Stimulated activated naive CD4-positive, alpha-beta T cell treated with Interleukin-2 at 50 U/mL for 16 hours (primary cell): Measurements from ENCODE around the gene MYH10.
"Not testable (repeated sequence)": the region's sequence is repeated elsewhere in the genome, so short reads cannot be mapped to it uniquely, and the experiment has no call there.

Experiments
- DNase-seq: peaks from one replicate; lab custom pipeline; 2025; lab: John Stamatoyannopoulos, UW

Gene MYH10

GRCh38 chr17:8630227-8630801 is at the start of gene MYH10:
TSS of gene MYH10 (minus strand) at chr17:8630725. CDS start at chr17:8623246, 7,479 bp downstream.
- DNase-seq = no peak

DNA sequence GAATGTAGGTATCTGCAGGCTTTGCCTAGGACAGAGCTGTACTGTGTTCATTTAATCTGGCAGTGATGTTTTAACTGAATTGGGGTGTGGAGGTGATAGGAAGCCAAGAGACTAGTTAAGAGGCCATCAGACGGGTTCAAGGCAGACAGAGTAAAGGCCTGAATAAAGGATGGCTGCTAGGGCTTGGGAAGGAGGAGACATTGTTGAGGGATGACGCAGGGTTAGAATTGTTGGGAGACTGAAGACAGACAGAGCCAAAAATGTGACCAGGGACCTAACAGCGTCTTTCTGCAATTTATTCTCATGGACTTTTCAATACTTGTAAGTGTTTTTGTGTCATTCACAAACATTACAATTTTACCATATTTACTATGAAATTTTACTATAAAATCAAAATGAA is 48.6 kb upstream of the MYH10 start:
- no peak for DNase-seq

GRCh38 chr17:8675306-8675705 is 44.8 kb upstream of the MYH10 start:
- no peak for DNase-seq

GRCh38 chr17:8674344-8675305 is 44.1 kb upstream of the MYH10 start:
- DNase-seq = no peak

DNA sequence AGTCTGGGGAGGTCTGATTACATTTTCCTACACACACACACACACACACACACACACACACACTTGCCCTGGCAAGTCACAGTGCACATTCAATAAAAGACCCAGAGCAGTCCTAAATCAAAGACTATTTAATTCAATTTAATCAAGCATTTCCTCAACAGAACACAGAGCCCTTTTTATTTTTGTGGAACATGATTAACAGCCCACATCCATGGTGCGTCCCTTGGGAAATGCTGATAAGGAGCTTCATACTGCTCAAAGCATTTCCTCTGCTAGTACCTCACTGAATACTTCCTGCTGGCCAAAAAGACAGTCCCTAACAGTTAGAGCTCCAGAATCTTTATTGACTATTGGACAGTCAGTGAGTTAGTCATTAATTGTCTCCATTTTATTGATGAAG is 43.1 kb upstream of the MYH10 start:
- no peak for DNase-seq

DNA sequence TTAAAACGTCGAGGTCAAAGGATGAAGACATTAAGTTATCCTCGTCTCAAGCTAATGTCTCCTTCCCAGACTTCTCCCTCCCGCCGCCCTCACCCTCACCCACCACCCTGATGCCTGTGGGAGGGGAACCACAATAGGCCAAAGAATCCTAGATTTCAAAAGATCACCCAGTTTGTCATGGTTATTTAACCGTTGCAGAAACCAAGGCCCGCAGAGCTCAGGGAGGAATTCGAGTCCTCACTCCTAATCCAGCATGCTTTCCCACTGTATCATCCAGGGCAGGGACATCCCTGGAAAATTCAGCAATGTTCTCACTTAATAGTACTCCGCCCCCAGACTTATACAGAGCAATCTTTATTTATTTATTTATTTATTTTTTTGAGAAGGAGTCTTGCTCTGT is 41.8 kb upstream of the MYH10 start:
- no peak for DNase-seq

DNA sequence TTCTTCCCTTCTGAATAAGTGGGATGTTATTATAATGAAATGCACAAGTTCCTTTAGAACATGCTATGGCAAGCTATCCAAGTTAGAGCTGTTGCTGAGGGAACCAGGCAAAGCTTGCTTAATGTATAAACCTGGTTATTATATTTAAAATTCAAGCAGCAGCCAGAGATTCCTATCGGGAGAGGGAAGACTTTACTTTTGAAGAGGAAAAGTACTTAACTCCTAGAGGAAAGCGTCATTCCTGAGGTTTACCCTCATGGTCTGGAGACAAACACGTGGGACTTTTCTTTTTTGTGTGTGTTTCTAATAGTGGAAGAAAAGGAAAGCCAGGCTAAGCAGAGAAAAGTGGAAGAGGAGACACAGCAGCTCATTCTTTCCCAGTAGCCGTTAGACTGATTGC is 39.9 kb upstream of the MYH10 start:
- no peak for DNase-seq

DNA sequence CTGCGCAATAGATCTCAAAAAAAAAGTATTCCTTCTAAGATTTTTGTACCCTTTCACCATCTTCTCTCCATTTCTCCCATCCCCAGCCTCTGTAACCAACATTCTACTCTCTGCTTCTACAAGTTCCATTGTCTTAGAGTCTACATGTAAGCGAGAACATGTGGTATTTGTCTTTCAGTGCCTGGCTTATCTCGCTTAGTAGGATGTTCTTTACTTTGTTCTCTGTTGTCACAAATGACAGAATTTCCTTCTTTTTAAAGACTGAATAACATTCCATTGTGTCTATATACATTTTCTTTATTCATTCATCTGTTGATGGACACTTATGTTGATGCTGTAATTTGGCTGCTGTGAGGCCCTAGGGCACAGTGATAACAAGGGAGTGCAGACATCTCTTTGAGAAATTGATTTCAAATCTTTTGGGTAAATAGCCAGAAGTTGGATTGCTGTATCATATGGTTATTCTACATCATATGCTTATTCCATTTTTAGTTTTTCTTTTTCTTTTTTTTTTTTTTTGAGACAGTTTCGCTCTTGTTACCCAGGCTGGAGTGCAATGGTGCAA is 37.7 kb upstream of the MYH10 start:
- no peak for DNase-seq

- DNase-seq = no peak
Measured at GRCh38 chr17:8667421-8667820, 36.9 kb upstream of the MYH10 start.

- DNase-seq = no peak
Measured at GRCh38 chr17:8665684-8666083, 35.2 kb upstream of the MYH10 start.

DNA sequence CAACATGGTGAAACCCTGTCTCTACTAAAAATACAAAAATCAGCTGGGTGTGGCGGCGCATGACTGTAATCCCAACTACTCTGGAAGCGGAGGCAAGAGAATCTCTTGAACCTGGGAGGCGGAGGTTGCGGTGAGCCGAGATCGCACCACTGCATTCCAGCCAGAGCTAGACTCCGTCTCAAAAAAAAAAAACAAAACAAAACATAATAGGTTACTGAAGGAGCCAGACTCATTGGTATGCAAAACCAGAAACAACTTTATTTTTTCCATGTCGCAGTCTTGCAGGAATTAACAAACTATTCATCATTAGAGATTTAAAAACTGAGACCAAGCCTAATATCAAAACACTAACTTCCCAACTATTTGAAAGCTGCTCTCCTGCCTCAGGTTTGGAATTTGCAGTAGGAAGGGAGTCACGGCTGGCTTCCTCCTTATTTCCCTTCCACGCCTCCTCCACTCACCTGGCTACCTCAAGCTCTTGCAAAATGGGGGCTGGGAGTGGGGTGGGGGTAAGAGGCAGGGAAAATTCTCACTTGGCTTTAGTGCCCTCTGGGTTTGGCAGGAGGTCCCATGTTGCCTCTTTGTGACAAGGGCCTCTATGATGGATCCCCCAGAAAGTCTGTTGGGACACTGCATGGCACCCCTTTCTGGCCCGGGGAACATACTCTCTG is 34.1 kb upstream of the MYH10 start:
- no peak for DNase-seq

- no peak for DNase-seq
Measured at GRCh38 chr17:8662973-8663372, 32.4 kb upstream of the MYH10 start.

DNA sequence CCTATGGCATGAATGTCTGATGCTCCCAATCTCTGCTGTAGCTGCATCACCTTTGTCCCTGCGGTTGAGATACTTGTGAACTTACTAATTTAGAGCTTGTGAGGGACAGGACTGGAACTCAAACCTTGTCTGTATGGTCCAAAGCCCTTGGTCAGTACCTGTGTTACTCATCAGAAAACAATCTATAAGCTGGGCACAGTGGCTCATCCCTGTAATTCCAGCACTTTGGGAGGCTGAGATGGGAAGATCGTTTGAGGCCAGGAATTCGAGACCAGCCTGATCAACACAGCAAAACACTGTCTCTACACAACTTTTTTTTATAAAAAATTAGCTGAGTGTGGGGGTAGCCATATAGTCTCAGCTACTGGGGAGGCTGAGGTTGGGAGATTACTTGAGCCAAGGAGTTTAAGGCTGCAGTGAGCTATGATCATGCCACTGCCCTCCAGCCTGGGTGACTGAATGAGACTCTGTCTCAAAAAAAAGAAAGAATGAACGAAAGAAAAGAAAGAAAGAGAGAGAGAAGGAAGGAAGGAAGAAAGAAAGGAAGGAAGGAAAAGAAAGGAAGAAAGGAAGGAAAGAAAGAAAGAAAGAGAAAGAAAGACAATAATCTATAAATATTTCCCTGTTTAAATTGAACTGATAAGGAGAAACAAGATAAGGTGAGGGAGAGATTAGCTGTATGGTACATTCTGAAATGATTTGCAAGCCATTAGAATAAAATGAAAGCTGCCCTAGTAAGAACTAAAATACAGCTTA is 31.7 kb upstream of the MYH10 start:
- no peak for DNase-seq

- not testable (repeated sequence) for DNase-seq
Measured at GRCh38 chr17:8660709-8661108, 30.2 kb upstream of the MYH10 start.

DNA sequence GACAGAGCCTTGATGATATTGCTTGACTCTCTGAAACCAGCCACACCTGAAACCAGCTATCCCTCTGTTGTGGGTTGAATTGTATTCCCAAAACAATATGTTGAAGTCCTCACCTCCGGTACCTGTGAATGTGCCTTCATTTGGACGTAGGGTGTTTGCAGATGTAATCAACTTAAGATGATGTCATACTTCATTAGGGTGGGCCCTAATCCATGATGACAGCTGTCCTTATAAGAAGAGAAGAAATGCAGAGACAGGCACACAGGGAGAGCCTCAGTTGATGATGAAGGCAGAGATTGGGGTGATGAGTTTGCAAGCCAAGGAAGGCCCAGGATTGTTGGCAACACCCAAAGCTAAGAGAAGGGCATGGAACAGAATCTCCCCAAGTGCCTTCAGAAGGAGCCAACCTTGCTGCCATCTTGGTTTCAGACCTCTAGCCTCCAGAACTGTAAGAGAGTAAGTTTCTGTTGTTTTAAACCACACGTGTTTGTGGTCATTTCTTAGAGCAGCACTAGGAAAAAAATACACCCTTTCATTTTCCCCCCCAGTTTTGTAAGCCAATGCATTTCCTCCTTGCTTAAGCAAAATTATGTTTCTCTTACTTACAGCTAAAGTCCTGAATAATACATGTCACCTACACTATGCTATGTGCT is 29.4 kb upstream of the MYH10 start:
- no peak for DNase-seq

- no peak for DNase-seq
Measured at GRCh38 chr17:8658810-8659209, 28.3 kb upstream of the MYH10 start.

DNA sequence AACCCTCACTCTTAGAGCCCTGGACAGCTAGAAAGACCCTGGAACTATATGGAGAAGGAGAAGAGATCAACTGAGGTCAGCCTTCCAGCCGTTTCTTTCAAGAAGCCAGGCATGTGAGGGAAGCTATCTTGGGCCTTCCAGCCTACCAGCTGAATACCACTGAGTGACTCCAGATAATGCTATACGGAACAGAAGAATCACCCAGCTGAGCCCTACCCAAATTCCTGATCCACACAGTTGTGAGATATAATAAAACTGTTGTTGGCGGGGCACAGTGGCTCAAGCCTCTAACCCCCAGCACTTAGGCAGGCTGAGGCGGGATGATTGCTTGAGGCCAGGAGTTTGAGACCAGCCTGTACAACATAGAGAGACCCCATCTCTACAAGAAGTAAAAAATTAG is 26.2 kb upstream of the MYH10 start:
- no peak for DNase-seq

- no peak for DNase-seq
Measured at GRCh38 chr17:8654822-8655221, 24.3 kb upstream of the MYH10 start.

DNA sequence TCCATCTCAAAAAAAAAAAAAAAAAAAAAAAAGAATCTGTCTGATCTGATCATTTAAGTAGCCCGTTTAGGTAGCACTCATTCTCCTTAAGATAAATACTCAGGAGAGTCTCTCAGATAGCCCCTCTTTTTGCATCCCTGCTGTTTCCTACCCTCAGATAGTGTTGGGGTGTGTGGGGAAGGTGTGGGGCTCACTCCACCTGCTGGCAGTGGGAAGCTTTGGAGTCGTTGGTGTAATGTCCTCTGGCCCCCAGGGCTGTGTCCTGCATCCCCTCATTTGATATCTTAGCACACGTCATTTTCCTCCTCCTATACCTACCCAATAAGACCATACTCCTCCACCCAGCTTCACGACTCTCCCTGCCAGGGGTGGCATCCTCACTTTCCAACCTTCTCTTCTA is 20.5 kb upstream of the MYH10 start:
- DNase-seq = no peak

DNA sequence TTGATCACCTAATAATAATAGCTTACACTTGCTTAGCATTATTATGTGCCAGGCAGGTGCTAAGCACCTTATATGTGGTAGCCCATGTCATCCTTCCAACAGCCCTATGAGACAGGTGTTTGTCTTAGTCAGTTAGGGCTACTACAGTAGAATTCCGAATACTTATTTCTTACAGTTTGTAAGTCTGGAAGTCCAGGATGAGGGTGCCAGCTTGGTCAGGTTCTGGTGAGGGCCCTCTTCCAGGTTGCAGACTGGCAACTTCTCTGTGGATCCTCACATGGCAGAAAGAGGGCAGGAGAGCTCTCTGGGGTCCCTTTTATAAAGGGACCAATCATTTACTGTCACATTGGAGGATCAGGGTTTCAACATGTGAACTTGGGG is 19.6 kb upstream of the MYH10 start:
- no peak for DNase-seq
